Activated naive CD4-positive, alpha-beta T cell (primary cell): ENCODE results near the gene PLA2G4E.

Experiments
- DNase-seq, 4 experiments: peaks; one replicate each; lab custom pipeline; 2025; lab: John Stamatoyannopoulos, UW

PLA2G4E gene

DNA sequence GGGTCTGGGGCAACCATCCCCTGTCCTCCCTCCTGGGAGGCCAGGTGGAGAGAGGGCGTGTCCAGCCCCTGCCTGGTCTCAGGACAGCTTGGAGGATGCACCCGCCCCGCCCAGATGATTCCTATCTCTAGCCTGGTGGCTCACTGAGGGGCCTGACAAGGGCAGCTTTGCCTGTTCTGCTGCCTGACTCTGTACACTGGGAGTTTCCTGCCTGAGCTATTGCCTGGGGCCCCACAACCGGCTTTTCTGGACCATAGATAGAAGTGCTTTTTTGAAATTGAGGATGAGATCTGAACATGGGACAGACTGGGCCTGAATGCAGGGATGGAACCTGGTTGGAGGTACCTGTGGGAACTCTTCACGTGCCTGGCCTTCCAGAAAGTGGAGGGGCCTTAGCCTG lies 751 bp upstream of the PLA2G4E start:
- no peak for DNase-seq

DNA sequence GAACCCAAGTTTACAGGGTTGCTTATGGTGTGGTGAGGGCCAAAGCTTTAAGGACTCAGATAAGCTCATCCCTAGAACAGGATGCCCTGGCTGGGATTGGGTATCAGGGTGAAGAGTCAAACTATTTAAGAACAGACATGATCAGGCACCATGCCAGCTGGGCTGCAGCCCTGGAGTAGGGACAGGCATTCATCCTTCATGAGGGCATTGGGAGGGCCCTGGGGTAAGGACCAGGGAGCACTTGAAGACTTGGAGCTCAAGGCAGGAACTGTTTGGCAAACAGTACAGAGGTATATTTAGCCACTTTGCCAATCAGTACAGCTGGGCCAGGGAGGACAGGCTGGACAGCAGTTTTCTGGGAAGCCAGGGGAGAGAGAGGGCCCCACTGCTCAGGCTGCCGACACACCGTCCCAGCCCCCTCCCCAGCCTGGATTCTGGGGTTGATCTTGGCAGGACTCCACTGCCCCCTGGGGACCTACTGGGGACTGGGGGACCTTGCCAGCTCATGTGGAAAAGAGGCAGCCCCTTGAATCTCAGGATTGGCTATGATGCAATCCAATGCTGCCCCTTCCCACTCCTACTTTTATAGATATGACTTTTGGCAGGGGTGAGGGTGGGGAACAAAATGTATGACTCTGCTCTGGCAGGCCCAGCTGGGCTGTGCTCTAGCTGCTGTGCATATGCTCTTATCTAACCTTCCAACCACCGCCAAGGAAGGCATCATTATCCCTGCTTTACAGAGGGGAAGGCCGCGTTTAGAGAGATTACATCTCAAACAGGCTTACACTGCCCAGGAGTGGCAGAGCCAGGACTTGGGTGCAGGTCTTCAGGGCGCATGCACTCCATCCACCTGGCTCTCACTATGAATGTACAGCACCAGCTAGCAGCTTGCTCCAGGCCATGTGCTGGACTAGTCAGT lies 2.3 kb downstream of the PLA2G4E start:
- DNase-seq, result no peak

DNA sequence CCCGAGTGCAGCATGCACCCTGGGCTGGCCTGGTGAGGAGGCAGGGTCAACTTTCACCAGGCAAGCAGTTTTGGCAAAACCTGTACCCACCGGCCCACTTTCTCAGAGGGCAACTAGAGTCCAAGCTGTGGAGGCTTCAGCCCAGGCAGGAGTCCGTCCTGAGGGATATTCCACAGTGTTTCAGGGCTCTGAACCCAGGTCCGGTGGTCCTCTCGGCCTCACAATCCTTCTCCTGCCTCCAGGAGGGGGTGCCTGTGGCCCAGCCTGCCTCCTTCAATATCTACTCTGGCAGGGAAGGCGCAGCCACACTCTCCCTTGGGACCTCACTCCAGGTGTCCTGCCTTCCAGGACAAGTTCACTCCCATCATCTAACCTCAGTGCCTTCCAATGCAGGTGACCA lies 3.9 kb downstream of the PLA2G4E start:
- DNase-seq, result no peak

DNA sequence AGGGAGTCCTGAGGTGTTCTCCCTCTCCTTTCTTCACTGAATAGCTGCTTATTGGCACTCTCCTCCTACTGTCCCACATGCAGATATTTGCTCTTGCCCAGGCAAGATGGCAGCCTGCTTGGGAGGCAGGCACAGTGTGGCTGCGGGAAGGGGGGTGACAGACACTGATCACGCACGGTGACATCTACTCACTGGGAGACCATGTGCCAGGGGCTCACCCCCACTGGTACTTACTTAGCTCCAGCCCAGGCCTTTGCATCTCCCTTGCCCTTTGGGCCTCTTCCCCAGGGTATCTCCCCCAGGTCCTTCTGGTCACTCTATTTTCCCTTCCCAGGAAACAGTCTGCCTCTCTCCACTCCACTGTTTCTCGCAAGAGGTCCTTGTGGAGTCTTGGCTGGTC lies 6.4 kb downstream of the PLA2G4E start:
- no peak for DNase-seq

DNA sequence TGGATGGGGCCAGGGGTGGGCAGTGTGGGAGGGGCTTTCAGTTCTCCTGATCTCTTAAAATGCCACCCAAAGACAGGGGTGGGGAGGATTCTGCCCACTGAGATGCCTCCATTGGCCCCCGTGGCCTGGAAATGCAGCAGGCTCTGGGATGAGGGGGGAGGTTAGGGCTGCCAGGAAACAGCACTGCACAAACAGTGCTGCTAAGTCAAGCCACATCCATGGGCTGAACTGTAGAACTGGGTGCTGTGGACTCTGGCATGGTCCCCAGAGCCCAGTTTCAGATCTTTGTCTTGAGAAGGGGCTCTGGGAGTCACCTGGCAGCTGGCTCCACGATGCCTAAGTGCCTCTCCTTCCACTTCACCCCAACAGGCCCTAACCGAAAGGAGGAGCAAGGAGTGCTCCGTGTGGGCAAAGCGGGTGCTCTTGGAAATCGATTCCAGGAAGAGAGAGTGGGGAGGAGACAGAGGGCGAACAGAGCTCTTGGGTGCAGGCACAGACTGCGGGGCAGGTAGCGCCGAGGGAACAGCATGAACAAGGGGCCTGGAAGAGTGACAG lies 7.8 kb downstream of the PLA2G4E start:
- DNase-seq, result no peak

DNA sequence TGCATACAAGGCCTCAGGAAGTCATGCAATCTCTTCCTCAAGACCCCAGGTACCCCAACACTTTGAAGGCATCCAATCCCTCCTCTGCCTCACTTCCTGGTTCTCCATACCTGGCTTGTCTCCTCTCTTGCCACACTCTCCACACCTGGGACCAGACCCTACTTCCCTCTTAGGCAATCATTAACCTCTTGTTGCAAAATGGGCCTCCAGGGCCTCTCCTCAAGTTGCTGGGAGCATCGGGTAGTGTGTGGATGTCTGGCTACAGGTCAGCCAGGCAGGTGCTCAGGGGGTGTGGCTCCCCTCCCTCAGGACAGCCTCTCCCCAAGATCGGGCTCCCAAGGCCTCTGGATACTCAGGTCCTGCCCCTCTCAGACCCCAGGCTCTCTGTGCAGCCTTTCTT lies 8.6 kb downstream of the PLA2G4E start:
- no peak for DNase-seq

DNA sequence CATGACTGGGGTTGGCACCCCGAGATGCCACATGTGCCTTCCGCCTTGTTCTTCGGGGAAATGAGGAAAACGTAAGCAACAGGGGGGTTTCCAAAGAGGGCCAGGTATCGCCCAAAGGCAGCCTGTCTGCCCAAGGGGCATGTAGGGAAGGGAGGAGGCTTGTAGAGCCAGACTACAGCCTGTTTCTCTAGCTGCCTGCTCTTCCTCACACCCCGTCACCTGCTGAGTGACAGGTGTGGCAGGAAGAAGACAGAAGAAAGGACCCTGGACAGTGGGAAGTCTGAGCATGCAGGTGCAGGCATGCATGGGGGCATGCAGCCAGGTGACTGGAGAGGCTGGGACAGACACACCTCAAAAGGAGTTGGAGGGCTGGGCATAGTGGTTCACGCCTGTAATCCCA lies 9.8 kb downstream of the PLA2G4E start:
- DNase-seq, result no peak

DNA sequence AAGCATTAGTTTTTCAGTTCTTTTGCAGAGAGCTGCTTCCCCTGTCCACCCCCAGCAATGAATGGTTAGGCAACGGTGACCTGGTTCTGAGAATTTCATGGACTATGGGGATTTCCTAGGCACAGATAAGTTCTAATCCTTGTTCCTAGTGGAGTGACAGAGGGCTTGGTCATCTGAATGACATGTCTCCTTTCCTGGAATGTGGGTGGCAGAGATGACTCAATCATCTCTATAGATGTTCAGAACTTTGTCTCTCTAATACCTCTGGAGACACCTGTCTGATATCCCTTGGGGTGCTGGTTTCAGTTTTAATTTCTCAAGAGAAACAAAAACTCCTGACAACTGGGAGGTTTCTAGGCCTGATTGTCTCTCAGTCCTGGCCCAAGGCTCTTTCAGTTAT lies 10.4 kb downstream of the PLA2G4E start:
- no peak for DNase-seq

DNA sequence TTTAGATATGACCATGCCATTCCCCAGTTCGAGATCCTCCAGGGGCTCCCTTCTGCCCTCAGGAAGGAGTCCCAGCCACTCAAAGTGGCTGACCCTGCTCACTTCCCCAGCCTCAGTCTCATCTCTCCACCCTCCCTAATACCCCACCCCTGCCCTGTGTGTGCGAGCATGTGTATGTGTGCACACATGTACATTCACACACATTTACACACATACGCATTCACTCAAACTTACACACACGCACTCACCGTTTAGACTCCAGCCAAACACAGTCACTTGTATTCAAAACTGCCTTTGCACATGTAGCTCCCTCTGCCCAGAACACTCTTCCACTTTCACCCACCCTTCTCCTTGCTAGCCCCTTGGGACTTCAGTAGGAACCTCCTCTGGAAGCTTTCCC lies 11.4 kb downstream of the PLA2G4E start:
- DNase-seq, result no peak

DNA sequence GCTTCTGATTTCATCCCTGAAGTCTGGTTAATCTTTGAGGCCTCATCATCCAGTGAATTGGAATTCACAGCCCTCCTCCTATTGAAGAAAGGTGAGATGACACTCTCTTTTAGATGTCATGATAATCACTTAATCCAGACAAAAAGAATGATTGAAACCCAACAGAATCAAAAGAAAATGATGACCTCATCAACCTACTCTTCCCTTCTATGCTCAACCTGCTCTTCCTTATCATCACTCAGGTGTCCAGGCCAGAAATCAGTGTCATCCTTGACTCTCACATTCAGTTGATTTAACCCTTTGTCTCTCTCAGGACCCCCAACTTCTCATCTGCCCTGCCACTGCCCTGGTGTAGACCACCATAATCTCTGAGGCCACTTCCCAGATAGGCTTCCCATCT lies 11.8 kb downstream of the PLA2G4E start:
- DNase-seq, result no peak

DNA sequence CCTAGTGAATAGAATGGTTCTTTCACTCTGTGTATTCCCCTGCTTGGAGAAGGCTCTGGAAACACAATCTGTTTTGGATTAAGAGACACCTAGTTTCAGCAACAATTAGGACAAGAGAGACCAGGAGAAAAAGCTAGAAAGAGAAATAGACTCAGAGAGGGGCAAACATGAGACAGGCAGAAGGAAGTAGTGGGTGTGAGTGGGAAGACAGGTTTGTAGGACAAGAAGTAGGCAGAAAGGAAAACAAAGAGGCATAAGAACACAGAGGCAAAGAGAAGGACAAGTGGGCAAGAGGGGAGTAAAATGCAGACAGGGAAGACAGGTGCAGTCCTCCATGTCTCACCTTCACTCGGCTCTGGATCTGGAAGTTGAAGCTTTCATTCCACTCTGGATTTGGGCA lies 13.5 kb downstream of the PLA2G4E start:
- DNase-seq, result no peak

DNA sequence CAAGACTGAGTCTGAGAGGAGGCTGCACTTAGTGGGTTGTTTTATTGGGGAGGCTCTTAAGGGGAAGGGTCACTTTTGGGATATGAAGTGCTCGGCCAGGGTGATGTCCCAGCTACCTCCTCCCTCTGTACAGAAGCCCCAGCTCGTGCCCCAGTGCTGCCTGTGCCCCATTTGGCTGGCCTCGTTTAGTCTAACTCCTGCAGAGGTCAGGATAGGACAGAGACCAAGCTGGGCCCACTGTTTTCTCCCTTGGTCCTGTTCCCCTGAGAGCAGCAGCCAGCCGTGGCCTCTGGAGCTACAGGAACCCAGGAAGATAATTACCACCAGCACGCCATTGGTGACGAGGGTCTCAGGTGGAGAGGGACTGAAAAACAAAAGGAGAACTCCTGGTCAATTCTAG lies 18.5 kb downstream of the PLA2G4E start:
- no peak for DNase-seq

DNA sequence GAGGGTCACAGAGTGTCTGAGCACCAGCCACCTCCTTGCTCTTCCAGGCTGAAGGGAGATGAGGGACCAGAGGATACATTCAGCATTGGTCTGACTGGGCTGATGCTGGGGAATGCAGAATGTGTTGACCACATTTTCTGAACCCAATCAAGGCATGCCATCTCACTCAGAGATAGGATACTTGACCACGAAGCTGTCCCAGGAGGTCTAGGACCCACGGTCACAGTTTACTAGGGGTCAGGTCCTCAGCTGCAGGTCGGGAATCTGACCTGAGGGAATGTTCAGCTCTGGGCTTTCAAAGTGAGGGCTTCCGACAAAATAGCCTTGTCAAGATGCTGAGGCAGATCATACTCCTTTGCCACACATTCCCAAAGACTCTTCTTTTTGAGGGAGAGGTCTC lies 19.6 kb downstream of the PLA2G4E start:
- no peak for DNase-seq

DNA sequence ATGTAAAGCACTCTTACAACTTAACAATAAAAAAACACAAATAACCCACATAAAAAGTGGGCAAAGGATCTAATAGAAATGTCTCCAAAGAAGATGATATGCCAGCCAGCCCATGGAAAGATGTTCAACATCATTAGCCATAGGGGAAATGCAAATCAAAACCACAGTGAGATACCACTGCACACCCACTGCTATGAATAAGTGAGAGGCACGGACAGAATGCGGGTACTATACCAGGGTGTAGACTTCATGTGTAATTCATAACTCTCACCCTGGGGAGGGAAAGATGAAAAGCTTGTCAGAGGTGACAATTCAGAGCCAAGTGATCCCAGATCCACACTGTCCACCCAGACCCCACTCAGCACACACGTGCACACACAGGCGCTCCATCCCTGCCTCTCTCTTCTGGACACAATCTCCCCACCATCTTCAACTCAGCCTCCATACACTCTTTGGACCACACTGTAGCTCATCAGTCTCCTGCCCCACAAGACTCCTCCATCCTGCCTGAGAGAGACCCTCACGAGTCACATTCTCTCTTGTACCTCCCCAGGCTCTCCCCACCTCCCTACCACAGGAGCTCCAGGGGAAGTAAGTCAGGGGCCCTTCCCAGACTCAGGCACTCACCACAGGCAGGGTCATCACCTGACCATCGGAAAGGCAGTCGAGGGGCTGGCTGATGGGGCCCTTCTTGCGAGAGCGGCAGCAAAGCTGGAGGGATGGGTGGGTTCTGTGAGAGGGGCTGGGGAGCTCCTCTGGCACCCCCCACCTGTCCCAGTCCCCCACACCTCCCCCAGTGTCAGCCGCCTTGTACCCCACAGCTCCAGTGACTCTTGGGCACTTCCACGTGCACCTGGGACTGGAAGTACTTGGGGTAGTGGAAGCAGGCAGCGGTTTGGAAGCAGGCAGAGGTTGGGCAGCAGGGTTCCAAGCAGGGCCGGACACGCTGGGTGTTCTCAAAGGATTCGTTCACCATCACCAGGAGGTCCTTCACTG lies 21.3 kb downstream of the PLA2G4E start:
- no peak for DNase-seq

DNA sequence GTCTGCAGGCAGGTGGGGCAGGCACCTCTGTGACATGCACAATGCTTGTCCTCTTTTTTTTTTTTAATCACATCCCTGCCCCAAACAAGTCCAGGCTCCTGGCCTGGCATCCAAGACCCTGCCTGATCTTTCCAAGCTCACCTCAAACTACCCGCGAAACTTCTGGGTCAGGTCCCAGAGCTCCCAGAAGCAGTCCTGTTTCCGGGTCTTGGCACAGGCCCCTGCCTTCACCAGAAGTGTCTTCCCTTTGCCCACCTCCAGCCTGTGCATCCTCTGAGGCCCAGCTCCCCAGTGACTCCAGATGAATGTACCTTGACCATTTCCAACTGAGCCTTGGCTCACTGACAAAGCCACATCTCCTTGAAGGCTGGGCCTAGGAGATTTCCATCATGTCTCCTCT lies 23.0 kb downstream of the PLA2G4E start:
- DNase-seq, result no peak

DNA sequence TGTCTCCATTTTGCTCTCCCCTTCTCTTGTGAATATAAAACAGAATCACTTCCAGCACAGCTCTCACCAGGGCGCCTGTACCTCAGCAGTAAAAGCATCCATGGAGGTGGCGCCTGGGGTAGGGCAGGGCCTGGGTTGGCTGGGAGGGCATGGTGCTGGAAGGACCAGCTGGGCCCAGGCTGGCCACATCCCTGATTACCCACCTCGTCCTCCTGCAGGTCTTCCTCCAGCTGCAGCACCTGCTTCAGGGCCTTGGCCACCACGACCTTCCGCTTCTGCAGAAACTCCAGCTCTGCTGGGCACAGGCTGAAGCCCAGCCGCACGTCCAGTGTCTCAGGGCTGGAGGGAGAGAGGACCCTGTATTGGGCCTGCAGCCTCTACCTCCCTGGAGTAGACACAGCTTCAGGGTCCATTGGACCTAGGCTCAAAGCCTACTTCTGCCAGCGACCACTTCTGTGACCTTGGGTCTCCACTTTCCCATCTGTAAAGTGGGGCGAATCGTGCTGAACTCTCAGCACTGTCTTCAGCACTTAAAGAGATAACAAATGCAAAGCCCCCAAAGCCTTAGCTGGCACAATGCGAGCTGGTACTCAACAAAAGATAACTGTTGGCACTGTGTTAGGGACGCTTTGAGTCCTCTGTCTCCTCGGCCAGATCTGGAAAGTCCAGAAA lies 23.8 kb downstream of the PLA2G4E start:
- no peak for DNase-seq

DNA sequence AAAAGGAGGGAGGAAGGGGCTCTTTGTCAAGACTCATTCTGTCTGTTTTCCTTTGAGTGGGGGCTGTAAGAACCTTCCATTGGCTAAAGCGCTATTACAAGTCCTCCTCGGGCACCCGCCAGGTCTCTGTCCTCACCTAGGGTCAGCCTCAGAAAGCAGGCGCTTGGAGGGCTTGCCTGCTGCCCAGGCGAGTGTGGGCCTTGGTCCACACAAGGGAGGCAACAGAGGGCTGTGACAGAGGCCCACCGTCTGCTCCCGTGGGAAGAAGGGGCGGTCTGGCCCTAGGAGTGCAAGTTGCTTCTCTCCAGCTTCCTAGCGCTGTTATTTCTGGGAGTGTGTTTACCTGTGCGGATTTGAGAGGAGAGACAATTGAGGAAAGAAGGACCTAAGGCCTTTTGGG lies 24.5 kb downstream of the PLA2G4E start:
- no peak for DNase-seq

DNA sequence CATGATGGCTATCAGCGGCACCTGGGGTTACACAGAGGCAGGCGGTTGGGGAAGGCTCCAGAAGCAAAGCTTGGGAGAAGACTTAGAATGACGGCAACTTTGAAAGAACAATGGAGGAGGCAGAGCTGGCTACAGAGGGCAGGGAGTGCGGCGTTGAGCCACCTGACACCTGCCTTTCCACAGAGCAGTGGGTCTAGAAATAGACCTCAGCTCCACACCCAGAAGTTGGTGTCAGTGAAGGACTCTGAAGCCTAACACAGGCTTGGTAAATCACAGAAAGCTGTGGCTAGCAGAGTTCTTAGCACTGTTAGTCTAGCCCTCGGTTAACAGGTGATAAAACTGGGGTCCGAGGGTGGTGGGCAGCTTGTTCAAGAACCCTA lies 25.4 kb downstream of the PLA2G4E start:
- DNase-seq, result no peak

DNA sequence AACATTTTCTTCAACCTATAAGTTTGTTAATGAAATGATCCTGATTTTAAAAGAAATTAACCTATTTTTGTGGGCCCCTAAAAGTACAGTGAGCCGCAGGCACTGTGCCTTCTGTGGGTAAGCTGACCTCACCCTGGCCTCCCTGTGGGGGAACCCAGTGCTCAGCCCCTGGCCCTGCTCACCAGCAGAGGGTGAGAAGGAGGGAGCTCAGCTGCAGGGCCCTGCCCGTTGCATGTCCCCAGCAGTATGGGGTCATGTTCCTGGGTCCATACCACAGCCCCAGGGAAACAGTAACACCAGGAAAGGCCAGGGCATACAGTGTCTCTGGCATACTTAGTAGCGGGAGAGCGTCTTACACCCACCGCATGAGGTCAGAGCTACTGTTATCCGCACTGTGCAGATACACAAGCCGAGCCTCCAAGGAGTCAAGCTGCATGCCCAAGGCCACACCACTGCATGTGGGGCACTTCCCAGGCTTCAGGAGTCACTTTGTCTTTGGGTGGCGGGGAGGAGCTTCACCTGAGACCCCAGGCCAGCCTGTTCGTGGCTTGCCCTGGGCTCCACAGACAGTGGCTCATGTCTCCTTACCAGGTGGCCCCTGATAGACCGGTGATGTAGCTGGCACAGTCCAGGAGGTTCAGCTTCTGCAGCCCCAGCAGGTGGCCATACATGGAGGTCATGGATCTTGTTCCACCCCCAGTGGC lies 25.9 kb downstream of the PLA2G4E start:
- DNase-seq, result no peak

DNA sequence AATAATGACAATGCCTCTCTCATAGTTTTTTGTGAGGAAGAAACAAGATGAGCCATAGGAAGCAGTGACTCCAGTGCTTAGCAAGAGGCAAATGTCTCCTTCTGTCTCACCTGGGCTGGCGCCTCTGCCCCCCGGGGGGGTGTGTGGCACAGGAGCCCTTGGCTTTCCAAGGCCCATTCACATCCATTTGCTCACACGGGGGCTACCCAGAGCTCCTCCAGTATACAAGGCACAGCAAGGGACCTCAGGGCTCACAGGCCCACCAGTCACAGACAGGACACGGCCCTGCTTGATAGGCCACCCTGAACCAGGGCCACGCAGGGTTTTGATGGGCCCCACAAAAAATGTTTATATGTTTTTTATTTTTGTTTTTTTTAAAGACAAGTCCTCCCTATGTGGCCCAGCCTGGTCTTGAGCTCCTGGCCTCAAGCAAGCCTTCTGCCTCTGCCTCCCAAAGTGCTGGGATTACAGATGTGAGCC lies 26.6 kb downstream of the PLA2G4E start:
- DNase-seq, result no peak

DNA sequence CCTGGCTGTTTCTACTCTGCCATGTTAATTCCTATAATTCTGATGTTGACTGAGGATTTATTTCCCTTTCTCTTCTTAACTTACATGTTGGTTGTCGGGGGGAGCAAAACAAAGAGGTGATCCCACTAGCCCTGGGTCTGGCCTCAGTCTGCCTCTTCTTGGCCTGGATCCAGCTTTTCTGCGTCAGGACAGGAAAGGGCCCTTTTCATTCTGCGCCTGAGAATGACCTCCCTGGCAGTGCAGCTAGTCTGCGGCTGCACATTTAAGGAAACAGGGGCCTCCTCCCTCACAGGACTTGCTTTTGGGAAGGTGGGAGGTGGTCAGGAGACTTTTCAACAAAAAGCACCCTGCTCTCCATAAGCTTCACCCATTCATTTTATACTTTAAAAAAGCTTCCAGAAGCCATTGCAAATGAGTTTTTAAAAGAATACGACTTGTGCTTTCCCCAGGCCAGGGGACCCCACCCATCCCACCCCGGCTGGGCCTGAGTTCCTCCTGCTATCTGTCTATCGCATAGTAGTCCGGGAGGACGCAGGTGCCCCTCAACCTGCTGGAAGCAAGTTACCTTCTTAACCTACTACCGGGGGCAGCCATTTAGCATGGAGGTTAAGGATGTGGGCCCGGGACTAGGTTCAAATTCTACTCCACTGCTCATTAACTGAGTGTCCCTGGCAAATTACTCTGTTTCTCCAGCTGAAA lies 27.2 kb downstream of the PLA2G4E start:
- DNase-seq, result no peak
